ENCODE results near the gene GALNT10. TPM values are rescaled to one million over a fixed set of nuclear protein-coding genes. Genes with fewer than 3 reads are reported as not detected.
A peak's percentile ranks its signal among the peaks of the same experiment; 100 is the strongest.

Gene GALNT10
- total and polyA plus RNA-seq, 2 experiments from 2014 or later = 3.2 to 12.9 TPM

- H3K27ac ChIP-seq (ENCODE audit: low read depth) = no peak overlapping the region
- H3F3A ChIP-seq (replicated peaks; ENCODE audit: low read depth) = no peaks in the 10 kb centered on the region
- Mint-ChIP-seq H3K36me3 (ENCODE audit: low read depth) (no peaks in the 10 kb centered on the region), H3K4me3 (no peak overlapping the region), H3K4me1 (peaks cover 6% of the 10 kb centered on the region; the same call in 2 of the 3 replicates), H3K27me3 (ENCODE audit: insufficient read depth, low read depth, poor library complexity) (no peaks in the 10 kb centered on the region), H3K9me3 (no peaks in the 10 kb centered on the region), H3K27ac (no peak overlapping the region)
- 0 out of 2 replicates have a peak, but pooled peaks cover 7% of the 10 kb centered on the region for H3K36me3 ChIP-seq (ENCODE audit: insufficient read depth)
- no peak overlapping the region for H2AFZ ChIP-seq
- H3K4me1 ChIP-seq (ENCODE audit: insufficient read depth) = peaks cover 5% of the 10 kb centered on the region; the same call in 1 of the 2 replicates
- no peak for DNase-seq (ENCODE audit: low spot score)
- no peak overlapping the region for H3K4me2 ChIP-seq
- ATAC-seq = no peak
- H3K79me2 ChIP-seq (replicated peaks; ENCODE audit: insufficient read depth) = no peaks in the 10 kb centered on the region
- no peaks in the 10 kb centered on the region for H3K9me2 ChIP-seq (ENCODE audit: insufficient read depth)
- H3K27me3 ChIP-seq (ENCODE audit: insufficient read depth) = peaks cover 3% of the 10 kb centered on the region; the same call in 1 of the 2 replicates
- no peaks in the 10 kb centered on the region for H4K20me1 ChIP-seq (replicated peaks; ENCODE audit: insufficient read depth)
- no peak overlapping the region for H3K4me3 ChIP-seq
- no peak for TF ChIP-seq ZNF331 (CRISPR knock-in tag; IDR thresholded peaks at IDR 0.05; ENCODE audit: low read depth)
- TF ChIP-seq CTCF (conservative IDR thresholded peaks at IDR 0.05; ENCODE audit: low read depth in 2 of 2) = no peak
- no peak for TF ChIP-seq CREB1 (CRISPR knock-in tag; IDR thresholded peaks at IDR 0.05; ENCODE audit: low read depth)
- TF ChIP-seq EZH2 (IDR thresholded peaks at IDR 0.05; ENCODE audit: low read depth, unreplicated experiment) = no peak
- no peak for TF ChIP-seq STAT1 (IDR thresholded peaks at IDR 0.05; ENCODE audit: unreplicated experiment)
- no peak for TF ChIP-seq ZNF114 (CRISPR knock-in tag; IDR thresholded peaks at IDR 0.05)
- no peak for TF ChIP-seq JUNB (IDR thresholded peaks at IDR 0.05; ENCODE audit: unreplicated experiment)
Measured at GRCh38 chr5:154460172-154460571, 269.6 kb downstream of the GALNT10 start.

GRCh38 chr5:154461531-154461930, 271.0 kb downstream of the GALNT10 start:
- peaks cover 6% of the 10 kb centered on the region; the same call in 2 of the 3 replicates for H3K4me1 Mint-ChIP-seq
- H3K4me3 ChIP-seq = no peak overlapping the region
- H3K9me2 ChIP-seq (ENCODE audit: insufficient read depth) = no peaks in the 10 kb centered on the region
- H3K79me2 ChIP-seq (replicated peaks; ENCODE audit: insufficient read depth) = no peaks in the 10 kb centered on the region
- 0 out of 2 replicates have a peak, but pooled peaks cover under 1% of the 10 kb centered on the region for H3K36me3 ChIP-seq (ENCODE audit: insufficient read depth)
- no peaks in the 10 kb centered on the region for H3F3A ChIP-seq (replicated peaks; ENCODE audit: low read depth)
- no peak overlapping the region for H2AFZ ChIP-seq
- no peak overlapping the region for H3K27ac Mint-ChIP-seq
- no peaks in the 10 kb centered on the region for H3K9me3 Mint-ChIP-seq
- TF ChIP-seq JUNB (IDR thresholded peaks at IDR 0.05; ENCODE audit: unreplicated experiment) (no peak), CTCF (conservative IDR thresholded peaks at IDR 0.05; ENCODE audit: low read depth in 2 of 2) (peak; percentile 53 to 60), ZNF331 (CRISPR knock-in tag; IDR thresholded peaks at IDR 0.05; ENCODE audit: low read depth) (no peak), REST (IDR thresholded peaks at IDR 0.05; ENCODE audit: unreplicated experiment) (no peak)
- 0 out of 2 replicates have a peak overlapping the region, but pooled peaks have one; percentile 15 for H3K4me2 ChIP-seq
- DNase-seq (ENCODE audit: low spot score) (peak; percentile 71), ATAC-seq (peak; percentile 94)
- no peaks in the 10 kb centered on the region for H3K36me3 Mint-ChIP-seq (ENCODE audit: low read depth)
- no peaks in the 10 kb centered on the region for H4K20me1 ChIP-seq (replicated peaks; ENCODE audit: insufficient read depth)
- H3K27me3 Mint-ChIP-seq (ENCODE audit: insufficient read depth, low read depth, poor library complexity) = no peaks in the 10 kb centered on the region
- H3K4me1 ChIP-seq (ENCODE audit: insufficient read depth) = peaks cover 5% of the 10 kb centered on the region; the same call in 1 of the 2 replicates
- no peak overlapping the region for H3K4me3 Mint-ChIP-seq
- H3K27ac ChIP-seq (ENCODE audit: low read depth) = no peak overlapping the region
- H3K27me3 ChIP-seq (ENCODE audit: insufficient read depth) = peaks cover 8% of the 10 kb centered on the region; the same call in 1 of the 2 replicates

Data from GM23338 (cell line).